Peyer's patch (tissue), 4 donors: ENCODE measurements around the gene LYST.
"Not testable (repeated sequence)": the region's sequence is repeated elsewhere in the genome, so short reads cannot be mapped to it uniquely, and the experiment has no call there.

ENCODE experiments used
- POLR2A ChIP-seq, 2 donors: fragments of 450-650 bp; IDR thresholded peaks; one replicate each; pipeline ENCODE4 v1.5.1; 2017; ENCODE audit warnings: antibody characterized with exemption in 2 of 2, mild to moderate bottlenecking in 2 of 2, moderate library complexity in 2 of 2
- TF ChIP-seq, protein P1 (sequence below), 6 experiments: fragments of 450-650 bp in 4 of 6; fragments of 200-600 bp in 2 of 6; sonication (generic) in 1 of 6; IDR thresholded peaks; one replicate each; pipeline ENCODE4 v1.5.1; 2017 to 2019; ENCODE audit warnings: antibody characterized with exemption in 6 of 6, mild to moderate bottlenecking in 3 of 6, moderate library complexity in 1 of 6

DNA sequence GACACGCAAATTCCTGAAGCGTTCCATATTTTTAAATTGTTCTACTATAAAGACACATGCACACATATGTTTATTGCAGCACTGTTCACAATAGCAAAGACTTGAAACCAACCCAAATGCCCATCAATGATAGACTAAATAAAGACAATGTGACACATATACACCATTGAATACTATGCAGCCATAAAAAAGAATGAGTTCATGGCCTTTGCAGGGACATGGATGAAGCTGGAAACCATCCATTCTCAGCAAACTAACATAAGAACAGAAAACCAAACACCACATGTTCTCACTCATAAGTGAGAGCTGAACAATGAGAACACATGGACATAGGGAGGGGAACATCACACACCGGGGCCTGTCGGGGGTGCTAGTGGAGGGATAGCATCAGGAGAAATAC lies 48.8 kb upstream of the LYST start:
- TF ChIP-seq, protein P1, sequence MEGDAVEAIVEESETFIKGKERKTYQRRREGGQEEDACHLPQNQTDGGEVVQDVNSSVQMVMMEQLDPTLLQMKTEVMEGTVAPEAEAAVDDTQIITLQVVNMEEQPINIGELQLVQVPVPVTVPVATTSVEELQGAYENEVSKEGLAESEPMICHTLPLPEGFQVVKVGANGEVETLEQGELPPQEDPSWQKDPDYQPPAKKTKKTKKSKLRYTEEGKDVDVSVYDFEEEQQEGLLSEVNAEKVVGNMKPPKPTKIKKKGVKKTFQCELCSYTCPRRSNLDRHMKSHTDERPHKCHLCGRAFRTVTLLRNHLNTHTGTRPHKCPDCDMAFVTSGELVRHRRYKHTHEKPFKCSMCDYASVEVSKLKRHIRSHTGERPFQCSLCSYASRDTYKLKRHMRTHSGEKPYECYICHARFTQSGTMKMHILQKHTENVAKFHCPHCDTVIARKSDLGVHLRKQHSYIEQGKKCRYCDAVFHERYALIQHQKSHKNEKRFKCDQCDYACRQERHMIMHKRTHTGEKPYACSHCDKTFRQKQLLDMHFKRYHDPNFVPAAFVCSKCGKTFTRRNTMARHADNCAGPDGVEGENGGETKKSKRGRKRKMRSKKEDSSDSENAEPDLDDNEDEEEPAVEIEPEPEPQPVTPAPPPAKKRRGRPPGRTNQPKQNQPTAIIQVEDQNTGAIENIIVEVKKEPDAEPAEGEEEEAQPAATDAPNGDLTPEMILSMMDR (IDR thresholded peaks at IDR 0.05) = not testable (repeated sequence)
- TF ChIP-seq POLR2A (IDR thresholded peaks at IDR 0.05) = not testable (repeated sequence)
